GM19099 (cell line): ENCODE data around the gene DCTD.

ENCODE experiments used
- POLR2A ChIP-seq: IDR thresholded peaks from 3 replicates; pipeline ENCODE4 v1.6.1; 2011; ENCODE audit warnings: low read depth; ENCODE audit not compliant: insufficient read length; ENCODE audit errors: extremely low read depth

Gene DCTD

GRCh38 chr4:182917182-182918043, at the start of gene DCTD:
TSS of gene DCTD (minus strand) at chr4:182917386. CDS start at chr4:182915568, 1,818 bp downstream.
- TF ChIP-seq POLR2A: peak; percentile 87

GRCh38 chr4:182960746-182961145, 43.6 kb upstream of the DCTD start:
- no peak for TF ChIP-seq POLR2A

DNA sequence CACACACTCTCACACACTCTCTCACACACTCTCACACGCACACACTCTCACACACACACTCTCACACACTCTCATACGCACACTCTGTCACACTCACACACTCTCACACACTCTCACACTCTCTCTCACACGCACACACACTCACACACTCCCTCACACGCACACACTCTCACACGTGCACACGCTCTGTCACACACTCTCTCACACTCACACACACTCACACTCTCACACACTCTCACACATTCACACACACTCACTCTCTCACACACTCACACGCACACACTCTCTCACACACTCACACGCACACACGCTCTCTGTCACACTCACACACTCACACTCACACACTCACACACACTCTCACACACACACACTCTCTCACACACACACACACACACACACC, 43.0 kb upstream of the DCTD start:
- no peak for TF ChIP-seq POLR2A

- TF ChIP-seq POLR2A: no peak
These were observed 38.2 kb upstream of the DCTD start for GRCh38 chr4:182955411-182955810.

- no peak for TF ChIP-seq POLR2A
These were observed 27.5 kb upstream of the DCTD start for GRCh38 chr4:182944484-182945213.

GRCh38 chr4:182939680-182940079, 22.5 kb upstream of the DCTD start:
- no peak for TF ChIP-seq POLR2A

GRCh38 chr4:182938205-182938645, 21.0 kb upstream of the DCTD start:
- TF ChIP-seq POLR2A: no peak

DNA sequence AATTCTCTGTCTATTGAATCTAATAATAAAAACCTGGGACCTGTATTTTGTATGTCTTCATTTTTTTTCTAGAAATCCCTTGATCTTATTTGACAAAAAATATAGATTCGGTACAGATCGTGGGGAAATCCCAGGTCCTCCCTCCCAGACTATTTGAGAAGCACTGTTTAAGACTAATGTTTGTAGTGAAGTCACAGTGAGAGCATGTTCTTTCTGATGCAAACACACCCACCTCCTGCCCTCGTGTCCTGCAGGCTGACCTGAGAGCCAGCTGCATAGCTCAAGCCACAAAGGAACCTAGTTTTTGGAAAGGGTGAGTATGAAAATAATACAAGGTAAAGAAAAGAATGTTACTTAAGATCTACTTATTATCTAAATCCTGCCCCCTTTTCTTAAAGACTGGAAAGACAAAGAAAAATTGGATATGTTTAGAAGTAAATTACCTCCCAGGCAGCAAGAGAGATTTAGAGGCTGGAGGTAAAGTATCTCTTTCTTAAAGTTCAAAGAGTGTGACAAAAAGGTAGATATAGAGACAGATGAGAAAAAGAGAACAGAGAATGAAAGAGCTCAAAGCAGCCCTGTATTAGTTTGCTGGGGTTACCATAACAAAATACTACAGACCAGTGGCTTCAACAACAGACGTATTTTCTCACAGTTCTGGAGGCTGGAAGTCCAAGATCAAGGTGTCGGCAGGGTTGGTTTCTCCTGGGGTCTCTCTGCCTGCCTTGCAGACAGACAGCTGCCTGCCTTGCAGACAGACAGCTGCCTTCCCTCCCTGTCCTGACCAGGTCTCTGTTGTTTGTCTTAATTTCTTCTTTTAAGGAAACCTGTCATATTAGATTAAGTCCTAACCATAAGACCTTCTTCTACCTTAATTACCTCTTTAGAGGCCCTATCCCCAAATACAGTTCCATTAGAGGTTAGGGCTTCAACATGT, 20.4 kb upstream of the DCTD start:
- no peak for TF ChIP-seq POLR2A

DNA sequence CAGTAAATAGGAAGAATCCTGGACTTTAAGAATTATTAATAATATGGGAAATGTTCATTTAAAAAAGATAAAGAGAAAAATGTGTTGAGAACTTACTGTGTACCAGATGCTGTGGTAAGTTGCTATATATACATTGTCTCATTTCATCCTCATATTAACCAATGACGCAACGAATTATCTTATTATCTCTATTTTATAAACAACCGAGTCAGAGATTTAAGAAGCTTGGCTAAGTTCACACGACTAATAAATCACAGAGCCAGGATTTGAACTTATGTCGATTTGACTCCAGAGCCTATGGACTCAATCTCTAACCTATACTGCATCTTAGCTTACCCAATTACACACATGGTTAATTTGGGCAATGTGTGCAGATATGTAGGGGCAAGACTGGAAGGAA, 15.5 kb upstream of the DCTD start:
- no peak for TF ChIP-seq POLR2A

GRCh38 chr4:182931691-182932345, 14.6 kb upstream of the DCTD start:
- no peak for TF ChIP-seq POLR2A

DNA sequence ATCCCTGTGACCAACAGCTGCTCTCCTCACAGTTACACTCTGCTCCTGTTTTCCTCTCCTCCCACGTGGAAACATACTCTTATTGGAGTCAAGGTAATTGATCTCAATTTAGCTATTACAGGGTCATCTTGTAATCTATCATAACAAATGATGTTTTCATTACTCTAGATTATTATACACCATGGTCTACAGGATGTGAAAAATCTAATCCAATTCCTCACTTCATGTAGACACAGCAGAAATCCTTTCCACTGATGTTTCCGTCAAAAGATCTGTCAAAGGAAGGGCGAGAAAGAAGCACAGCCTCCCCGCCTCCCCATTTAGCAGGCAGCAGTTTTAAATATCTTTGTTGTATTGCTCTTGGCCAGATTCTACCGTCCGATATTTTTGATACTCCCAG, 13.7 kb upstream of the DCTD start:
- no peak for TF ChIP-seq POLR2A

DNA sequence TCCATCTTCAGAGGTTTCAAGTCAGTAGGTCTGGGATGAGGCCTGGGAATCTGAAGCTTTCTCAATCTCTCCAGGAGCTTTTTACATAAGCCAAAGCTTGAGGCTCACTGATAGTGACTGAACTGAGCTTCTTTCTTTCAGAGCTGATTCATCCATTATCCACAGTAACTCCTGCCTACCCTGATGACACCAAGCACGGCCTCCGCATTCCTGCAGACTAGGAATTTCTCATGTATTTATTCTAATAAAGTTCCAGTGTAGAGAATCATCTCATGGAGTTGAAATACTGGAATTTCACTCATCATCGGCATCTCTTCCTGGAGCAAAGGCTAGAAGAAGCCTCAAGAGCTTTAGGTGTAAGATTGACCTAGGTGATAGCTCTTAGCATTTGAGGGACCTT, 12.1 kb upstream of the DCTD start:
- TF ChIP-seq POLR2A: no peak

DNA sequence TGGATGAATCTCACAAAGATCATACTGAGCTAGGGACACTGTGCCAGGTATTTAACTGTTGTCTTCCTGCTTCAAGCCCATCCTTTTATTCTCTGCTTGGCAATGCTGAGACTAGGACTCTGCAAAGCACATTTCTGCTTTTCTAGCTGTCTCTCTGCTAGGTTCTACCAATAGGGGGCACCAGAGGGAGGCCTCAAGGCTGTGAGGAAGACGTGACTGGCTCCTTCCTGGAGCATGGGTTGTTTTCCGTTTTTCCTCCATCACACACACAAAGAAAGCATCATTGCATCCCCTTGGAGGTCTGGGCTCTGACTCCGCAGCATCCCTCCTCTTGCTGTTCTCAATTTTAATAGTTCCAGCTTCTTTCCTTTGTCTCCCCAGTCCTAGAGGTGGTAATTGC, 10.9 kb upstream of the DCTD start:
- TF ChIP-seq POLR2A: no peak

DNA sequence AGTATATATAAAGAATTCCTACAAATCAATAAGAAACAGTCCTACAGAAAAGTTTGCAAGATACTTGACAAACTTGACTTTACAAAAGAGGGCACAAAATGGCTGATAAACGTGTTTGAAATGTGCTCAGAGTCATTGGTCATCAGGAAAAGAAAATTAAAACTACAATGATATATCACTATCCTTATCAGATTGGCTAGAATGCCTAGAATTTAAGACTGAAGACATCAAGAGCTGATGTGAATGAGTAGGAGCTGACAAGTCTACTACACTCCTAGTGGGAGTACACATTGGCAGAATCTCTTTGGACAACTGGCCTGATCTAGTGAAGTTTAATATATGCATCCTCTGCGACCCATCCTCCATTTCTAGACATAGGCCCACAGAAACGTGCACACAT, 10.3 kb upstream of the DCTD start:
- TF ChIP-seq POLR2A: no peak
